Esophagus squamous epithelium (tissue), 4 donors: Measurements from ENCODE around the gene APPBP2.

Source experiments
- POLR2A ChIP-seq, 4 donors: fragments of 450-650 bp; IDR thresholded peaks; one replicate each; pipeline ENCODE4 v1.6.1; 2017; ENCODE audit warnings: antibody characterized with exemption in 4 of 4, mild to moderate bottlenecking in 4 of 4, moderate library complexity in 3 of 4
- TF ChIP-seq, protein P1 (sequence below), 6 experiments: fragments of 450-650 bp in 4 of 6; fragments of 200-600 bp in 2 of 6; sonication (generic) in 2 of 6; IDR thresholded peaks; one replicate each; pipeline ENCODE4 v1.5.1; 2016 to 2019; ENCODE audit warnings: antibody characterized with exemption in 6 of 6, mild to moderate bottlenecking in 4 of 6, moderate library complexity in 4 of 6

DNA sequence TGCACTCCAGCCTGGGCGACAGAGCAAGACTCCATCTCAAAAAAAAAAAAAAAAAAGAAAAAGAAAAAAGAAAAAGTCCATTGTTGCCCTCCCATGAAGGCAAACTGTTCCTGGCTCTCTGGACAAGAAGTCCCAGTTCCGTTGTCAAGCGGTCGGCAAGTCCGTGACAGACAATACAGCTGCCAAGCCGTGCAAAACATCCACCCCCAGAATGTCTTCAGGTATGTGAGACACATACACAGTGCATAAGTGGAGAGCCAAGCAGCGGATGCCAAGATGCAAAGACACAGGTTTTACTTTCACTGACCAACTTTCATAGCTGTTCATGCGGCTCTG is 33.6 kb upstream of the APPBP2 start:
- TF ChIP-seq, protein P1, sequence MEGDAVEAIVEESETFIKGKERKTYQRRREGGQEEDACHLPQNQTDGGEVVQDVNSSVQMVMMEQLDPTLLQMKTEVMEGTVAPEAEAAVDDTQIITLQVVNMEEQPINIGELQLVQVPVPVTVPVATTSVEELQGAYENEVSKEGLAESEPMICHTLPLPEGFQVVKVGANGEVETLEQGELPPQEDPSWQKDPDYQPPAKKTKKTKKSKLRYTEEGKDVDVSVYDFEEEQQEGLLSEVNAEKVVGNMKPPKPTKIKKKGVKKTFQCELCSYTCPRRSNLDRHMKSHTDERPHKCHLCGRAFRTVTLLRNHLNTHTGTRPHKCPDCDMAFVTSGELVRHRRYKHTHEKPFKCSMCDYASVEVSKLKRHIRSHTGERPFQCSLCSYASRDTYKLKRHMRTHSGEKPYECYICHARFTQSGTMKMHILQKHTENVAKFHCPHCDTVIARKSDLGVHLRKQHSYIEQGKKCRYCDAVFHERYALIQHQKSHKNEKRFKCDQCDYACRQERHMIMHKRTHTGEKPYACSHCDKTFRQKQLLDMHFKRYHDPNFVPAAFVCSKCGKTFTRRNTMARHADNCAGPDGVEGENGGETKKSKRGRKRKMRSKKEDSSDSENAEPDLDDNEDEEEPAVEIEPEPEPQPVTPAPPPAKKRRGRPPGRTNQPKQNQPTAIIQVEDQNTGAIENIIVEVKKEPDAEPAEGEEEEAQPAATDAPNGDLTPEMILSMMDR (IDR thresholded peaks at IDR 0.05) = no peak
- TF ChIP-seq POLR2A (IDR thresholded peaks at IDR 0.05) = no peak
